ENCODE data around the gene ZNF830.

- TF ChIP-seq POLR2A (IDR thresholded peaks at IDR 0.05; ENCODE audit: borderline replicate concordance, extremely low read depth, insufficient read depth, insufficient read length) (no peak), CTCF (IDR thresholded peaks at IDR 0.05 in 2 of 3, conservative IDR thresholded peaks at IDR 0.05 in 1 of 3; ENCODE audit: borderline replicate concordance in 1 of 3, insufficient read depth in 1 of 3, low read depth in 2 of 3, low read length in 2 of 3) (no peak), SIN3A (IDR thresholded peaks at IDR 0.05; ENCODE audit: low read depth) (no peak), REST (IDR thresholded peaks at IDR 0.05; ENCODE audit: low read depth) (no peak), ZBTB33 (IDR thresholded peaks at IDR 0.05; ENCODE audit: extremely low read depth, insufficient replicate concordance, low read length) (no peak), JUND (IDR thresholded peaks at IDR 0.05) (no peak), POLR2AphosphoS5 (IDR thresholded peaks at IDR 0.05; ENCODE audit: low read depth, low read length) (no peak)
Observed at GRCh38 chr17:34996422-34997285, 35.3 kb downstream of the ZNF830 start.
